ENCODE results near the gene RBM5.
"Not testable (repeated sequence)": the region's sequence is repeated elsewhere in the genome, so short reads cannot be mapped to it uniquely, and the experiment has no call there.

RBM5 gene

DNA sequence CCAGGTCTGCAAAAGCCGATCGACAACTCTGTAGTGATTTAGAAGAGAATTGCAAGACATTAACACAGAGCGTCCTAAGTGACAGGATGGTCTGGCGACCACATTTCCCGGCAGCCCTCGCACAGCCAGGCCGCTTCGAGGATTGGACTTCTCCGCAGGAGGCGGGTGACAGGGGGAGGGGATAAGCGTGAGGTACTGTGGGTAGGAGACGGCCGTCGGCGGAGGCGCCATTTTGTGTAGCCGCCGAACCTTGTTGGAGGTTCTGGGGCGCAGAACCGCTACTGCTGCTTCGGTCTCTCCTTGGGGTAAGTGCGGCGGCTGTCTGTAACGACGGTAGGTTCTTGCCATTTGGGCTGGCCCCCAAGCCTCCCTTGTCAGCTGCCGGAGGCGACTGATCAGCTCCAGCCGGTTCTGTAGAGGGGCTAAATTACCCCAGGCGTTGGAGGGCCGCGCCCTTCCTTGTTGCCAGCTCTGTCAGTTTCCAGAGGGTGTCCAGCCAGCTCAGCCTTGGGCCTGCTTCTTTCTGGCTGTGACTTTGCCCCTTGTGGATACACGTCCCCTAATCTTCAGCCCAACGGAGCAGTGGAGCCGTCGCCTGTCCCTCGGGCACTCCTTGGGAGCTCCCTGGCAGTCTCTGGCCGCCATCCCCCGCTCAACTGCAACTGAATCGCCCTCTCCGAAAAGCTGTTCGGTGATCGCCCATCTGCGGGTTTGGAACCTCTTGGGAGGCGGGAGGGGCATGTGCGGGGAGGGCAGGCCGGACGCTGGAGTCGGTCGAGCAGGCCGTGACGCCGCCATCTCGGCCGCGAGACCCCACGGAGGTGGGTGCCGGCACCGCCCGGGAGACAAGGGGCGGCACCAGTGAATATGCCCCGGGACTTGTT lies at the start of gene RBM5:
TSS of gene RBM5 (plus strand) at position 195 of the 884 bp plus-strand sequence. CDS start 1,516 bp downstream, outside the sequence.
- peak; percentile 66 for DNase-seq

DNA sequence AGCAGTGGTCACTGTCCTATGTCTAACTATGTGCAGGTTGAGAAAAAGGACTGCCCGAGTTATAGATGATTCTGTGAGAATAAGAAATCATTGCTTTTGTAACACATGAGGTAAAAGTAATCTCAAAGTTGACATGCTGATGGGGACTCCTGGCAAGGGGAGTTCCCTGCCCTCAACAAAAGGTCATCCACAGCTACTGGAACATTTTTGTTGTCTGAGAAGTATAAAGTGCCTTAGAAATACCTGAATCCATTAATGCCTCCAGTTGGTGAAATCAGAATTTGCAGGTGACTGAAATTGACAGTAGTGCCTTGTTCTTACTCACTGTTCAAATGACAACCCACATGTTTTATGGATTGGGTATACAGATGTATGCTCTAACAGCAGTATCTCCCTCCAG lies 43.7 kb upstream of the RBM5 start:
- no peak for DNase-seq

DNA sequence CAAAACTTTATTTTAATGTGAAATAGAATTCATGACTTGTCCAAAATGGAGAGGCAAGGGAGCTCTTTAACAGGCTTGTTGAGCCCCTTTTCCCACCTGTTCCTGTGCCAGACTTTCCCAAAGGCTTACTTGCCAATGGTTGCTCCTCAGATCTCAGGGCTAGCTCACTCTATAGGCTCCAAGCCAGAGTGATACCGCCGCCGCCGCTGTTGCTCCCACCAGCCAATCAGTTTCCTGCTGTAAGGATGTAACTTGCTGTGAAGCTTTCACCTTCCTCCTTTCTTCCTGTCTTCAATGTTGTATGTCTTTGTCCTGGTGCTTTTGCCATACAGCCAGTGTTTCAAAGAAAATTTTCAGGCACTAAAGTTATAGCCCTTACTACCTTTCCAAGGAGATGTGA lies 41.3 kb upstream of the RBM5 start:
- DNase-seq, result no peak

DNA sequence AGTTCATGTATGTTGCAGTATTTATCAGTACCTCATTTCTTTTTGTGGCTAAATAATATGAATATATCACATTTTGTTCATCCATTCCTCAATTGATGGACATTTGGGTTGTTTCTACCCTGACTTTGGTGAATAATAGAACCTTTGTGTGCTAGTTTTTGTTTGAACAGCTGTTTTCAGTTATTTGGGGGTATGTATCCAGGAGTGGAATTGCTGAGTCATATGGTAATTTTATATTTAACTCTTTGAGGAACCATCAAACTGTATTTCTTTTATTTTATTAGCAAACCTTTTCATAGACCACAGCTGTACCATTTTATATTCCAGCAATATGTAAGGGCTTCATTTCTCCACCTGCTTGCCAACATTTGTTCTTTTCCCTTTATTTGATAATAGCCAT lies 38.4 kb upstream of the RBM5 start:
- no peak for DNase-seq

DNA sequence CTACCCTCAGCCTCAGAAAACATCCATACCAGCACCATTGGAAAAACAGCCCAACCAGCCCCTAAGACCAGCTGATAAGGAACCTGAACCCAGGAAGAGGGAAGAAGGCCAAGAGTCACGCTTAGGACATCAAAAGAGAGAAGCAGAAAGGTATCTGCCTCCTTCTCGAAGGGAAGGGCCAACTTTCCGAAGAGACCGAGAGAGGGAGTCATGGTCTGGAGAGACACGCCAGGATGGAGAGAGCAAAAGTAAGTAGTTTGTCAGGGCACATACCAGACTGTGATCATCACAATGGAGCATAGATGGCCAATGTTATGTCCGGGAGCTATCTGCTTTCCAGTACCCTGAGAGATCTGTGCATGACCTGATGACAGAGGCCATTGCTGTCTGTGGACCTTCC lies 31.0 kb upstream of the RBM5 start:
- DNase-seq, result no peak

DNA sequence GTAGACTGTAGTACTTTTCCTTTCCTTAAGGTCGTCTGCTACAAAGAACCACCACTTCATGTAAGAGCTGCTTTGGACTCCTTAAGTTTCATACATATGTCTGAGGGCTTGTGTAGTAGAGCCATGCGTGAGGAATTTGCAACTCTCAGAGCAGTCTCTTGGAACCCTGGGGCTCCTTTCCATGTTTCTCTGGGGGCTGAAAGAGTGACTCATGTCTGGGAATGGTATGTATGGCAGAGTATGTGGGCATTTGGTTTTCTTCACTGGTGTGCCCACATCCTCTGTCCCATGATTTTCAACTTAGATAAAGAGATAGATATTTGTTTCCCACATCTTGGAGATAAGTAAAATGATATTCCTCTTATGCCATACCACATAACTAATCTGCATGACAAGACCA lies 20.6 kb upstream of the RBM5 start:
- no peak for DNase-seq

DNA sequence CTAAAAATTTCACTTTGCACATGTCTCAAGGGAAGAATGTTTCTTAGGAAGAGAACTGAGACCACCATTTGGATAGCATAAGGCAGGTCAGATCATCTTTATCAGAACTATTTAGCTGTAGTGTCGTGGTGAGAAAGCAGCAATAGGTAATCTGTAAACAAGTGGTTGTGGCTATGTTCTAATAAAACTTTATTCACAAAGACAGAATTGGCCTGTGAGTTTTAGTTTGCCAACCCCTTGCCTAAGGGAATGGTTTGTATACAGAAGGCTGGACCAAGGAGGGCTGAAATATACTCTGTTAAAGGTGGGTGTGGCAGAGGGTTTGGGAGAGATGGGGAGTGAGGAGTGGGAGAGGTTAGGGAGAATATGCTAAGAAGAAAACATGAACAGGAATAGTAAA lies 10.6 kb upstream of the RBM5 start:
- DNase-seq, result no peak

DNA sequence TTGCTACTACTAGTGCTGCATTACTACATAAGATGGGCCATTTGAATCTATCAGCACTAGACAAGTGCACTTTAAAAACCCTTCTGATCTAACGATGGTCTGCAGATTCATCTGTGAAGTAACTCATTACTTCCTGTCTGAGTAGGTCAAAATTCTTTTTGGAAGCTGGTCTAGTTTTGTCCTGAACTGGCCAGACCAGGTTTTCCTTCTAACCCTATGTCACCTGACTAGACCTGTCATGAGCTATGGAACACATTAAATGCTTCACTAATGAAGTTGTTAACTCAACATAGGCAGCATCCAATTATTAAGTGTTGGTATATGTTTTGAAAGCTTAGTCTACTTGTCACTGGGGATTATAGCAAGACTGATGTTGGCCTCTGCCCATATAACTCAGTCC lies 10.1 kb upstream of the RBM5 start:
- peak; percentile 25 for DNase-seq

DNA sequence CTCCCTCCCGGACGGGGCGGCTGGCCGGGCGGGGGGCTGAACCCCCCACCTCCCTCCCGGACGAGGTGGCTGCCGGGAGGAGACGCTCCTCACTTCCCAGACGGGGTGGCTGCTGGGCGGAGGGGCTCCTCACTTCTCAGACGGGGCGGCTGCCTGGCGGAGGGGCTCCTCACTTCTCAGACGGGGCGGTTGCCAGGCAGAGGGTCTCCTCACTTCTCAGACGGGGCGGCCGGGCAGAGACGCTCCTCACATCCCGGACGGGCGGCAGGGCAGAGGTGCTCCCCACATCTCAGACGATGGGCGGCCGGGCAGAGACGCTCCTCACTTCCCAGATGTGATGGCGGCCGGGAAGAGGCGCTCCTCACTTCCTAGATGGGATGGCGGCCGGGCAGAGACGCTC lies 3.8 kb upstream of the RBM5 start:
- not testable (repeated sequence) for DNase-seq

DNA sequence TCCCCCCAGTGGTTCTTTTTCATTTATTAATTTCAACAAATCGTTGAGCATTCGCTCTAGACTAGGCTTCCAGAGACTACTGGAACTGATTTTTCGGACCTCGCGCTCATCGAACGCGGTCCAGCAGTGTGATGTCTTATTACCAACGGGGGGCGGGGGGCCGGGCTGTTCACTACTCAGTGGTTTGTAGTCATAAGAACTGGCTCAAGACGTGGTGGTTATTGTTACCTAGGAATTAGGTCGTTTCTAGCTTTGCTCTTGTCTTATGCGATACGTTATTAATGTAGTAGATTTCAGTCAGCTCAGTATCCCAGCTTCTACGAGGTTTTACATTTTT lies 858 bp downstream of the RBM5 start:
- no peak for DNase-seq

DNA sequence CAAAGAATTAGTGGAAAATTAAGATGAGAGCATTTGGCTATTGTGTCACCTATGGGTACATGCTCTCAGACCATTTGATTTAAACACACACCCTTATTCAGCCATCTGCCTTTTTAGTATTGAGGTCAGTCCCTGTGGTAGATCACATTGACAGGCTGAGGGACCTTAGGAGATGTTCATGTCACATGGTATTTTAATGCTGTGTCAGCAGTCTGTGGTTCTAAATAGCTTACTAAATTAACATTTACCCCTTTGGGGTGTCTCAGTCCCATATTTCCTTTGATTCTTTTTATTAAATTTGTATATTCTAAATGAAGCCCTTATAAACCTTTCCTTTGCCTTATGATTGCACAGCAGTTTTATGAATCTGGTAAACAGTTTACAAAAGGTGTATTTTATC lies 2.3 kb downstream of the RBM5 start:
- DNase-seq, result no peak

DNA sequence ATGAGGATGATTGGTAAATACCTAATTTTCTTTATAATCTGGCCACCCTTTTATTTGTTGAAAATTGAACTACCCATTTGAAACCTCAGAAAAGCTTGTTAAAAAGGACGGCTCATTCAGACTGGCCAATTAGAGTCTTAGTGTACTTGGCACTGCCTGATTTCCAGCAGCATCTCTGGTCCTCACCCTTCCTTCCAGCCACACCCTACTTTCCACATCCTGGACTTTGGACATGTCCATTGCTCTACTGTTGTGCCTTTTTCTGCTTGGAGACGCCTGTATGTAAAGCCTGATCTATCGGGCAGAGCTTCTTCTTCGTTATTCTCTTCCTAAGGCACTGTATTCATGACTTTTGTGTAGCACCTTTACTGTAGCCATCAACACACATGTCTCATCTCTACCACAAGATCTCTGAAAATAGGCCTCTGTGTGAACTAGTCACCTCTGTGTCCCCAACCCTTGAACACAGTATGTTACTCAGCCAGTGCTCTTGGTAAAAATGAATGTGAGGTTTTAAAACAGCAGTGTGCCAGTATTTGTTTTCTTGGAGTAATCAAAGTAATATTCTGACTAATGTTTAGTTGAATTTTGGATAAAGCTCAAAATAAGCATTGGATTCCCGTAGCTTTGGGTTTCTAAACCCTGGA lies 6.8 kb downstream of the RBM5 start:
- no peak for DNase-seq

DNA sequence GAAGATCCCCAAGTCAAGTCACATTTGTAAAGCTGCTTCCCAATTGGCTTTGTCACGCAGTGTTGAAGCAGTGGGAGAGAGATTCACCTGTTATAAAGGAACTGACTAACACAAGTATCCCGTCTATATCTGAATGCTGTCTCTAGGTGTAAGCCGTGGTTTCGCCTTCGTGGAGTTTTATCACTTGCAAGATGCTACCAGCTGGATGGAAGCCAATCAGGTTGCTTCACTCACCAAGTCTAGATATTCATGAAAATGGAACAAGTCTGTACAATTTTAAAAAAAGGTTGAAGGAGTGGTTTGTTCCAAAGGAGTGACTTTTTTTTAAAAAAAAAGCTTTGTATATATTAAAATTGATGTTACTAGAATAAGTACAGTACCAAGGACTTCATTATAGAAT lies 11.7 kb downstream of the RBM5 start:
- DNase-seq, result no peak

DNA sequence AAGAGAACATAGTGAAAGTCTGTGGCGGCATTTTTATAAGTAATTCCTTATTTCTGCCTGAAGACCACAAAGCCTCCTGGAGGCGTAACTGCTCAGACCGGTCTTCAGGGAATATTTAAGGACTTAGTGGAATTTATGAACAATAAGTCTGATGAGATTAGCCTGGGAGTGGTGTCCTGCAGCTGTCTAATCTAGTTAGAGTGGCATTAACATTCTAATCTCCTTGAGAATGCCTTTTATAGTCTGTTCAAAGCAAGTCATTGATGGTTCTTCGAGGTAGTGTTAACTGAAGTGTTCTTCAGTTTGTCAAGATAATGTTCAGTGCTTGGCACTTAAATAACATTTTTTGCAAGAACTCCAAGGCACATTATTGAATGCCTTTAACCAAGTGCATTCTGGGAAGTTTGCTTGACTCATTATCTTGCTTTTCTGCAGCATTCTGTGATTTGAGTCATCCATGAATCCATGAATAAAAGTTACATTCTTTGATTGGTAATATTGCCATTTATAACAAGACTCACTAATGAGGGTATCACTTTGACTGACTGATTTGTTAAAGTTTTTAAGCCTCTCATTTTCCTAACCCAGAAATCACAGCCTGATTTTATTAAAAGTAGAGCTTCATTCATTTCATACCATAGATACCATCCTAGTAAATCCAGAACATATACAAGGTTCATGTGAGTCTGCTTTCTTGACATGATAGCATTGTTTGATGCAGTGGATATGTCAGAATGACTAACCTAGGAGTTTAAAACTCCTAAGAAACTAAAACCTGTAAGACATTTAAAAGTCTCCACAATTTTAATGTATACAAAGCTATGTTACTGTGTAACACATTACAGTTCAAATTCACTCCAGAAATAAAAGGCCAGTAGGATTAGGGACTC lies 12.5 kb downstream of the RBM5 start:
- DNase-seq, result peak; percentile 54

DNA sequence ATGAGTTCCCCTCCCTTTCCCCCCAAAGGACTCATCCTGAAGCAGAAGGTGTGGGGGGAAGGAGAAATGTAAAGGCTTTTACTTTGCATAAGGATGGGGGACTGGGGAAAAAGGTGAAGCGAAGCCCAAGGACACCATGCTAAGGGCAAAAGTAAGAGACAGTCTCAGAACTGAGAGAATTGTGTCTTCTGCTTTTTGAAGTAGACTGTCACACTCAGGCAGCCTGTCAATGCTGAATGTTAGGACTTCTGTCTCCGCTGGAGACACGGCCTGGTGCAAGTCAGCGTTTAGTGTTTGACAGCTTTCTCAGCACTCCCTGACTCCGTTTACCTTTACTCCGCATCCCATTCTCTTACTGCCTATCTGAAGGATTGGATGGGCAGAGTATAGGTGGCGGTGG lies 13.8 kb downstream of the RBM5 start:
- DNase-seq, result no peak

DNA sequence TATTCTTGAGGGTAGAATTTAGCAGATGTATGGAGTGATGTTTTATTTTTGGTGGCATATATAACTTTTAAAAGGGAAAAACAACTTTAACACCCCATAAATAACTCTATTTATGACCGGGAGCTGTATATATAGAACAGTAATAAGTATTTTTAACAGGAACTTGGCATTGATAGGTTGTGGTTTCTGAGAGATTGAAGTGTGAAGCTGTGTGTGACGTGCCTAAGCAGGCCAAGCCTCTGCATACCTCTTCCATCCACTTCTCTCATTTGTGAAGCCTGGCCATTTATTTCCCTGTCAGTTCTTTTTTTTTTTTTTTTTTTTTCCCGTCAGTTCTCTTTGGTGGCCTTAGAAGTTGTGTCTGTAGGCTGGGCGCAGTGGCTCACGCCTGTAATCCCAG lies 23.0 kb downstream of the RBM5 start:
- DNase-seq, result no peak

DNA sequence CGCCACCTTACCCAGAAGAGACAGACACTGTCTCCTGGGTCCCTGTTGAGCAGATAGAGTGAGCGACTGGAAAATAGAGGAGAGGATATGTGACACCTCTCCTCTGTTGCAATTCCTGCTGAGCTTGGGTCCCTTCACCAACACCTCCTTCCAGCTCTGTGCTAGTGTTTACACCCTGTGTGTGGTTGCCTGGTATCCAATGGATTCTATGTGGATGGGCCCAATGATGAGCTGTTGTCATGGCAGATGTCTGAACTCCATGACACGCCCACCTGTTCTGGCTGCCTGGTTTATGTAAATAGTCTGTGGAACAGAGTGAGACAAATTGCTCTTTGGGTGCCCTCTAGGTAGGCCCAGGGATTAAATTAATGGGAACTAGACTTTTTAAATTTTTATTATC lies 23.7 kb downstream of the RBM5 start:
- DNase-seq, result no peak

DNA sequence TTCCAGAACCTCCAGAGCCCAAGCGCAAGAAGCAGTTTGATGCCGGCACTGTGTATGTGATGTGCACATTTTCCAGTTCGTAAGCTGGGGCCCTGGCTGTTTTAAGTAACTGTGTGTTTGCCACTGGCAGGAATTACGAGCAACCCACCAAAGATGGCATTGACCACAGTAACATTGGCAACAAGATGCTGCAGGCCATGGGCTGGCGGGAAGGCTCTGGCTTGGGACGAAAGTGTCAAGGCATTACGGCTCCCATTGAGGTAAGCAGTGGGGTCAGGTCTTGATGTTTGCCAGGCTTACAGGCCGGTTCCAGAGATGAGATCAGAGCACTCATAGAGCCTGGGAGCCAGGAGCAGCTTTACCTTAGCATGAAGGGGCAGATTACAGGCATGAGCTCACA lies 28.4 kb downstream of the RBM5 start:
- DNase-seq, result no peak

DNA sequence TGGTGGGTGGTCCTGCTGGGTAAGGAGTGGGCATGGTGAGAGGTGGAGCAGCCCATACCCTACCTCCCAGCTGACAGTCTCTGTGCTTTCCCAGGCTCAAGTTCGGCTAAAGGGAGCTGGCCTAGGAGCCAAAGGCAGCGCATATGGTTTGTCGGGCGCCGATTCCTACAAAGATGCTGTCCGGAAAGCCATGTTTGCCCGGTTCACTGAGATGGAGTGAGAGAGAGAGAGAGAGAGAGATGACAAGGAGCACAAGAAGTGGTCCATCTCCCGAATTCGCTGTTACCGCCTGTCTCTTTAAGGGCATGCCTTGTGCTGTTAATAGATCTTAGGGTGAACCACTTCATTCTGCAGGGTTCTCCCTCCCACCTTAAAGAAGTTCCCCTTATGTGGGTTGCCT lies 29.5 kb downstream of the RBM5 start:
- no peak for DNase-seq

DNA sequence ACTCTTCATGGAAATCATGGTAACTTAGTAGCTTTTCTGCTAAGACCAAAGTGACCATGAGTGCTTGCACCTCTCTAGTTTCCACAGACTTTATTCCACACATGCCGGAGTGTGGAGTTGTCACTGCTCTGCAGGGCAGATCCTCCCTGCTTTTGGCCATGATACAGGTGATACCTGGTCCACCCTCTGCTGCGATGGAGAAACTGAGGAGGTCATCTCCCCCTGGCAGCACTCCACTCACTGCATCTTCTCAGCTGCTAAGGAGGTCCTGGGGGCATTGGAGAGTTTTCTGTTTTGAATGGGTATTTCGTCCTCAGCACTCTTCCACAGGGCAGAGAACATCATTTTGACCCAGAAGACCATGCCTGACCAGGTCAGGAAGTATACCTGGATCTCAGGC lies 31.1 kb downstream of the RBM5 start:
- no peak for DNase-seq

DNA sequence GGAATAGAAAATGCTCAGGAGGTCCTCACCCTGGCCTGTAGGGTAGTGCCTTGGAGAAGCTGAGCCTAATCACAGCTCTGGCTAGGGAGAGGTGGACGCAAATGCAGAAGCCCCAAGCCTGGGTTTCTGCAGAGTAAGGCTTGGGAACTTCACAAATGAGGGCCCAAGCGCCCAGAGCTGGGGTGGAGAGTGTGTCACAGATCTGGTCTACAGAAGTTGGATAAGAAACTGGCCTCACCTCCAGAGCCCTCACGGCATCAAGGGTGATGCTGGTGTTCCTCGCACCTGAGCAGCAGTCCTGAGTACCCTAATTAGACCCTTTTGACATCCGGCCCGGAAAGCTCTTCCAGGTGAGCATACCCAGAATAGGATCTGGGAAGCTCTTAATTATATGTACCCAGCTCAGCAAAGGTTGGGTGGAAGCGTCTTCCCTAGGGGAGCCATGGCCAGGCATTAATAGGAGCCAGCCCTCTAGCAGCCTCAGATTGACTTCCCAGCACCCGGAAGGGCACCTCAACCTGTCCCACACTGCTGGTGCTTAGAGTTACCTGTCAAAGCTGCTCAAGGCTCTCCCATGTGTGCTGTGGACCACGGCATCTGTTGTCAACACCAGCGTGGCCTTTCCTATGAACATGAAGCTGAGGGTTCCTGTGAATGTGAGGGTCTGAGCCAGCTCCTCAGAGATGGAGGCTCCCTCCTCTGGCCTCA lies 31.8 kb downstream of the RBM5 start:
- no peak for DNase-seq

DNA sequence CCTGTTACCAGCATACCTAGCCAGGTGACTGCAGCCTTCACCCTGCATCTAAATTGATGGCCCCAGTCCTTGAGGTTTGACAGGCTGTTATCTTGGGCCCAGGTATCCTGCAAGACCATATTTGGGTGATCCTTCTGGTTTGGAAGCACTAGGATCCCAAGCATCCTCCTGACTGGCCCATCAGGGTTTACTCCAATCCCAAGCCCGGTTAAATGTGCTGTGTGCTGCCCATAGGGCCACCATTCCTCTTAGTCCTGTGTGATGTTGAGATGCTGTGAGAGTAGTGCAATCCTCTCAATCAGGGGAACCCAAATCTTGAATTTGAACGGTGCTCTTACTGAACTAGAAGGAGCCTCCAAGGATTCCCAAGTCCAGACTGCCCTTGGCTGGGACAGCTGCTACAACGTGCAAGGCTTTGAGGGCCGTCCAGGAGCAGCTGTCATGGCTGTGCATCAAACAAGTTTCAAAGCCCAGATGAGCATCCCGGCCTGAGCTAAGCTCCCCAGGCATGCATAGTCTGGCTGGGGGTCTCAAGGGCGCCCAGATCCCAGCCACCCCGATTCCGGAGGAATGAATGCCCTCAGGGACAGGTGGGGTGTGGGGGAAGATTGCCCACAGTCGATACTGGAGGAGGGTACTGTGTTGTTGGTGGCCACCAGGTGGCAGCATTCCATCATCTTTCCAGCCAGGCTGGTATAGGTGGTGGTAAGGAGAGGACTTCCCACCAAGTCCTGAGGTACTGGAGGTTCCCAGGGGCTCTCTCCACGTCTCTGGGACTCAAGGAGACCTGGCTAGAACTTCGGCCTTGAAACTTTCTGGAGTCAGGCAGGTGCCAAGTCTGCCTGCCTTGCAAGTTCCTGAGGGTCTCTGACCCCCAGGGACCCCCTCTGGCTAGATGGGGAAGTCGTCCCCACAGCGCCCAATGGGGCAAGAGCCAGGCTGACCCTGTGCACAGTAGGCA lies 32.6 kb downstream of the RBM5 start:
- DNase-seq, result peak; percentile 20
